HepG2 (cell line): ENCODE data around the gene RMI1. TPM values are rescaled to one million over a fixed set of nuclear protein-coding genes. Genes with fewer than 3 reads are reported as not detected.

Experiments used
- CREB1 ChIP-seq, 2 experiments: fragments of 450-650 bp in 1 of 2; IDR thresholded peaks; 2 replicates each; pipeline ENCODE4 v1.6.1; 2016 to 2017; ENCODE audit warnings: control low read depth in 1 of 2, mild to moderate bottlenecking in 1 of 2, missing compliant biosample characterization in 1 of 2, missing genetic modification characterization in 1 of 2
- GLMP ChIP-seq: sonication (generic); formaldehyde crosslinking; IDR thresholded peaks from 2 replicates; pipeline ENCODE4 v1.9.0; 2021; ENCODE audit warnings: missing genetic modification reagents, mild to moderate bottlenecking, borderline replicate concordance
- HOXD1 ChIP-seq: sonication (generic); formaldehyde crosslinking; IDR thresholded peaks from 2 replicates; pipeline ENCODE4 v1.5.0; 2020; ENCODE audit warnings: missing genetic modification reagents
- JDP2 ChIP-seq: sonication (generic); formaldehyde crosslinking; IDR thresholded peaks from 2 replicates; pipeline ENCODE4 v1.8.1; 2022; ENCODE audit warnings: missing genetic modification reagents, borderline replicate concordance
- MEIS1 ChIP-seq: sonication (generic); formaldehyde crosslinking; IDR thresholded peaks from 2 replicates; pipeline ENCODE4 v1.9.0; 2021; ENCODE audit warnings: mild to moderate bottlenecking, missing genetic modification reagents, moderate library complexity, borderline replicate concordance
- NFRKB ChIP-seq: fragments of 450-650 bp; IDR thresholded peaks from 2 replicates; pipeline ENCODE4 v1.6.1; 2017
- SALL2 ChIP-seq: sonication (generic); formaldehyde crosslinking; IDR thresholded peaks from 2 replicates; pipeline ENCODE4 v1.8.1; 2023; ENCODE audit warnings: mild to moderate bottlenecking, missing genetic modification reagents, inconsistent platforms
- SAP130 ChIP-seq: IDR thresholded peaks from 2 replicates; pipeline ENCODE4 v1.6.1; 2016; ENCODE audit warnings: low read depth
- SP1 ChIP-seq, 2 experiments: fragments of 450-650 bp in 1 of 2; sonication (generic) in 1 of 2; formaldehyde crosslinking in 1 of 2; IDR thresholded peaks; 2 replicates each; pipeline versions ENCODE4 v1.4.0 to v1.6.1; 2016 to 2020; ENCODE audit warnings: missing genetic modification reagents in 1 of 2
- TBX2 ChIP-seq: sonication (generic); formaldehyde crosslinking; IDR thresholded peaks from 2 replicates; pipeline ENCODE4 v1.5.0; 2020; ENCODE audit warnings: missing genetic modification reagents, mild to moderate bottlenecking, borderline replicate concordance
- TMF1 ChIP-seq: sonication (generic); formaldehyde crosslinking; IDR thresholded peaks from 2 replicates; pipeline ENCODE4 v1.8.1; 2022; ENCODE audit warnings: low read depth, missing genetic modification reagents
- ZBED4 ChIP-seq: sonication (generic); formaldehyde crosslinking; IDR thresholded peaks from 2 replicates; pipeline ENCODE4 v1.4.0; 2020; ENCODE audit warnings: missing genetic modification reagents, borderline replicate concordance
- ZNF18 ChIP-seq: sonication (generic); formaldehyde crosslinking; IDR thresholded peaks from 2 replicates; pipeline ENCODE4 v1.8.0; 2022; ENCODE audit warnings: mild to moderate bottlenecking, missing genetic modification reagents; ENCODE audit not compliant: insufficient replicate concordance
- ZNF264 ChIP-seq: sonication (generic); formaldehyde crosslinking; IDR thresholded peaks from 2 replicates; pipeline ENCODE4 v1.4.0; 2020; ENCODE audit warnings: missing genetic modification reagents
- ZNF350 ChIP-seq: sonication (generic); formaldehyde crosslinking; IDR thresholded peaks from 2 replicates; pipeline ENCODE4 v1.4.0; 2020; ENCODE audit warnings: mild to moderate bottlenecking, low read depth, missing genetic modification reagents, borderline replicate concordance
- ZNF580 ChIP-seq: IDR thresholded peaks from 2 replicates; pipeline ENCODE4 v1.6.1; 2016; ENCODE audit warnings: low read depth, borderline replicate concordance
- ZNF782 ChIP-seq: sonication (generic); formaldehyde crosslinking; IDR thresholded peaks from 2 replicates; pipeline ENCODE4 v1.4.0; 2020; ENCODE audit warnings: missing genetic modification reagents, mild to moderate bottlenecking, borderline replicate concordance
- ZXDC ChIP-seq: sonication (generic); formaldehyde crosslinking; IDR thresholded peaks from 2 replicates; pipeline ENCODE4 v1.5.0; 2020; ENCODE audit warnings: mild to moderate bottlenecking, missing genetic modification reagents
- polyA plus RNA-seq, 8 experiments: library from polyadenylated mRNA; depleted of rRNA in 3 of 8; stranded (reverse) in 7 of 8; unstranded in 1 of 8; fragments of >200 nt; fragmentation: Illumina TruSeq in 4 of 8; extraction: Trizol in 4 of 8; gene quantifications; 2 replicates each; pipeline versions ENCODE4 v1.2.1 to v1.2.3, GENCODE V29; 2011 to 2016; ENCODE audit warnings: low read depth in 4 of 8, missing spikeins in 1 of 8, mixed read lengths in 1 of 8; ENCODE audit not compliant: insufficient read depth in 1 of 8
- total RNA-seq, 5 experiments: library from RNA; depleted of rRNA; stranded (reverse); fragments of >200 nt; fragmentation: Illumina TruSeq; extraction: Trizol; gene quantifications; 2 replicates each; pipeline ENCODE4 v1.2.3, GENCODE V29; 2016; ENCODE audit warnings: low read depth in 1 of 5

RMI1 gene
- total and polyA plus RNA-seq, 2 of the 13 experiments (the other 11 are each of a cell fraction or from before 2014, with no cell fraction given) = 0.54 to 3.7 TPM

GRCh38 chr9:83980395-83981125, at the start of gene RMI1 (continued):
- TF ChIP-seq ZBED4 (CRISPR knock-in tag) (peak; percentile 51; the same call in 1 of the 2 replicates), TMF1 (peak; percentile 44; the same call in 1 of the 2 replicates), ZNF18 (CRISPR knock-in tag) (peak; percentile 10), SAP130 (CRISPR knock-in tag) (peak; percentile 91), TBX2 (CRISPR knock-in tag) (peak; percentile 62; the same call in 1 of the 2 replicates), SALL2 (peak; percentile 8; the same call in 1 of the 2 replicates), HOXD1 (CRISPR knock-in tag) (peak; percentile 80), JDP2 (CRISPR knock-in tag) (no peak), ZNF264 (CRISPR knock-in tag) (peak; percentile 35; the same call in 1 of the 2 replicates), NFRKB (peak; percentile 94), CREB1 (IDR thresholded peaks at IDR 0.05) (no peak), CREB1 (CRISPR knock-in tag; IDR thresholded peaks at IDR 0.05) (peak; percentile 80; the same call in 1 of the 2 replicates), ZNF782 (0 out of 2 replicates have a peak, but pooled peaks have one; percentile 27), MEIS1 (CRISPR knock-in tag) (no peak), ZNF350 (CRISPR knock-in tag) (peak; percentile 83), ZNF580 (0 out of 2 replicates have a peak, but pooled peaks have one; percentile 25), GLMP (CRISPR knock-in tag) (no peak), ZXDC (0 out of 2 replicates have a peak, but pooled peaks have one; percentile 14), SP1 (IDR thresholded peaks at IDR 0.05) (peak; percentile 40; the same call in 1 of the 2 replicates), SP1 (CRISPR knock-in tag; IDR thresholded peaks at IDR 0.05) (peak; percentile 64)
